ENCODE data around the gene B4GALT3.
A peak's percentile ranks its signal among the peaks of the same experiment; 100 is the strongest.

B4GALT3 gene

DNA sequence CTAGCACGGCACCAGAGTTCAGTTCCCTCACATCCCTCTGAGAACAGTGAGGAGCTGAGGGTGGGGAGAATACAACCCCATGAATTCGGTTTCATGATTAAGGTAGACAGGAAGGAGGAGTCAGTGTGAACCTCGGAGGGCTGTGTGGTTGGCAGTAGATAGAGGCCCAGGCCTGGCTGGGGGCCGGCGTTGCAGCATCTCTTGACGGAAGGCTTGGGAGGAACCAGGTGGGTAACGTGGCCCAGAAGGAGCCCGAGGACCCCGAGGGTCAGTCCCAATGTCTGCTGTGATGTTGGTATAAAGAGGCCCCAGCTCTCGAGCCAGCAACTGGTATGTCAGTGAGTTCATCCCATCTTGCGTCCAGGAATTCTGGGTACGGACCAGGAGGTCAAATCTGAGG, 5.6 kb downstream of the B4GALT3 start:
- no peak overlapping the region for H3K4me3 ChIP-seq (ENCODE audit: control insufficient read depth, low read depth, low read length)
- no peak for DNase-seq (ENCODE audit: low read depth)
- TF ChIP-seq CTCF (IDR thresholded peaks at IDR 0.05; ENCODE audit: control insufficient read depth, insufficient read depth, low read depth, low read length, missing control alignments): no peak

- peak; percentile 17 for TF ChIP-seq CTCF (IDR thresholded peaks at IDR 0.05; ENCODE audit: control insufficient read depth, insufficient read depth, low read depth, low read length, missing control alignments)
- no peak for DNase-seq (ENCODE audit: low read depth)
- H3K4me3 ChIP-seq (ENCODE audit: control insufficient read depth, low read depth, low read length): no peak overlapping the region
Measured at GRCh38 chr1:161171191-161171590, 6.1 kb downstream of the B4GALT3 start.

GRCh38 chr1:161168906-161169305, 8.4 kb downstream of the B4GALT3 start:
- DNase-seq (ENCODE audit: low read depth): no peak
- no peak overlapping the region for H3K4me3 ChIP-seq (ENCODE audit: control insufficient read depth, low read depth, low read length)
- no peak for TF ChIP-seq CTCF (IDR thresholded peaks at IDR 0.05; ENCODE audit: control insufficient read depth, insufficient read depth, low read depth, low read length, missing control alignments)

DNA sequence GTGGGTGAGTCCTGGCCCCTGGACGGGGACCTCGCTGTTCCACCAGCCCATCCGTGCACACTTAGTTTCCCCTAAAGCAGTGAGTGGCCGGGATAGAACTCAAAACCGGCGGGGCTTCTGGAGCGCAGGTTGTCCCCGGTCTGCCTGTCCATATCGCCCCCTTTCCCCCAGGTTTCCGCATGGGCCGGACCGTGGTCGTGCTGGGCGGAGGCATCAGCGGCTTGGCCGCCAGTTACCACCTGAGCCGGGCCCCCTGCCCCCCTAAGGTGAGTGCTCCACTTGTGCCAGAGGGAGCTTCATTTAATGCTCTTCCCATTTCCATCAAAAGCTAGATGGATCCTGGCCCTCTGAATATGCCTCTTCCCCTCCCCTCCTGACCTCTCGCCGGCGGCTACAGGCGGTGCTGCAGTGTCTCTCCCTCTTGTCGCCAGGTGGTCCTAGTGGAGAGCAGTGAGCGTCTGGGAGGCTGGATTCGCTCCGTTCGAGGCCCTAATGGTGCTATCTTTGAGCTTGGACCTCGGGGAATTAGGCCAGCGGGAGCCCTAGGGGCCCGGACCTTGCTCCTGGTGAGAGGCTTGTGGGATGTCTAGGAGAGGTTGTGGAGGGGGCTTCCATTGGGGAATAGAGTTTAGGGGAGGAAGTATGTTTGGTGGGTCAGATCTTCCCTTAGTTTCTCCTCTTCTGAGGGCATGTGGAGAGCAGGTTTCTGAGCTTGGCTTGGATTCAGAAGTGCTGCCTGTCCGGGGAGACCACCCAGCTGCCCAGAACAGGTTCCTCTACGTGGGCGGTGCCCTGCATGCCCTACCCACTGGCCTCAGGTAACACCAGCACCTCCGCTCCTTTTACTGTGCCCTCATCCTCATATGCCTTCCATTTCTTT, 10.4 kb downstream of the B4GALT3 start:
- DNase-seq (ENCODE audit: low read depth): no peak
- peak overlapping the region; percentile 81 for H3K4me3 ChIP-seq (ENCODE audit: control insufficient read depth, low read depth, low read length)
- no peak for TF ChIP-seq CTCF (IDR thresholded peaks at IDR 0.05; ENCODE audit: control insufficient read depth, insufficient read depth, low read depth, low read length, missing control alignments)

DNA sequence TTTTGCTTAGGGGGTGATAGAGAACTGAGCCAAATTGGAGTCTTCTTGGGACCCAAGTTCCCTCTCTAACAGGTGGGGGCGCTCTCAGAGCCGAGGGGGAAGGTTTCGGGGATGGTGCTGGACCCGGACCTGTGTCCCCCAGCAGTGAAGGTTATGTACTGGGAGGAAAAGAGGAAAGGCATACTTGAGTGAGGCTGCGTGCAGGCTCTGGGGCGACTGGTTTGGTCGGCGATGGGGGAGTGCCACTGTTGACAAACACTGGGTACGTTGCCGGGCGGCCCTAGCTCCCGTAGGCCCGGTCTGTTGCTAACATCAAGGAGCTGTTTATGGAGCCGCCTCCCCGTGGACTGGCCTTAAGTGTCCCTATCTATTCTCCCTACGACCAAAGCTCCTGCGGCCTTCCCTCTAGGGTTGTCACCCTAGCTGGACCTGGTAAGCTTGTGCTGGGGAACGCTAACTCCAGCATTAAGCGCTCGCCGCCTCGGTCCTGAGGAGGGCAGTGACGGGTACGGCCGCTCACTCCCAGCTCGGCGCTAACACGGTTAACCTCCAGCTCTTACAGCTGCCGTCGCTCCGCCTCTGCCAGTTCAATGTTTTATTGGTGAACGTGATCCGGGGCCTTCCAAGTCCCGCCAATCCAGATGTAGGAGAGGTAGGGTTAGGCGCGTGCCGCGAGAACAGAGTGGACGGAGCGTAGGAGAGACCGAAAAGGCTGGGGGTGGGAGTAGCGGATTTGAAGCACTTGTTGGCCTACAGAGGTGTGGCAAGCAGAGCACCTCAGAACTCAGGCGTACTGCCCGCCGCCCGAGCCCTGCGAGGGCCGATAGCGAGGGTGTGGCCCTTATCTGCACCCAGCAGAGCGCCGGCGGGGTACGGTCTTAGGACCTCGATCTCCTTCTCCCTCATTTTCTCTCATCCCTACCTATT, 11.3 kb downstream of the B4GALT3 start, which contains the start of gene PPOX:
PPOX (plus strand) TSS at position 685 of the 927 bp plus-strand sequence. CDS start 422 bp downstream, outside the sequence.
- peak within 1 kb of the TSS; percentile 81 for H3K4me3 ChIP-seq (ENCODE audit: control insufficient read depth, low read depth, low read length)
- DNase-seq (ENCODE audit: low read depth): peak; percentile 94
- TF ChIP-seq CTCF (IDR thresholded peaks at IDR 0.05; ENCODE audit: control insufficient read depth, insufficient read depth, low read depth, low read length, missing control alignments): peak; percentile 59

- no peak for DNase-seq (ENCODE audit: low read depth)
- H3K4me3 ChIP-seq (ENCODE audit: control insufficient read depth, low read depth, low read length): peak overlapping the region; percentile 81
- TF ChIP-seq CTCF (IDR thresholded peaks at IDR 0.05; ENCODE audit: control insufficient read depth, insufficient read depth, low read depth, low read length, missing control alignments): no peak
Measured at GRCh38 chr1:161164901-161165610, 12.3 kb downstream of the B4GALT3 start.
